Amniotic epithelial cell (primary cell): ENCODE measurements around the gene BORCS5.

Experiments
- DNase-seq: peaks from one replicate; pipeline ENCODE4 v3.0.0-alpha.2; 2010; ENCODE audit warnings: low read depth

Gene BORCS5

DNA sequence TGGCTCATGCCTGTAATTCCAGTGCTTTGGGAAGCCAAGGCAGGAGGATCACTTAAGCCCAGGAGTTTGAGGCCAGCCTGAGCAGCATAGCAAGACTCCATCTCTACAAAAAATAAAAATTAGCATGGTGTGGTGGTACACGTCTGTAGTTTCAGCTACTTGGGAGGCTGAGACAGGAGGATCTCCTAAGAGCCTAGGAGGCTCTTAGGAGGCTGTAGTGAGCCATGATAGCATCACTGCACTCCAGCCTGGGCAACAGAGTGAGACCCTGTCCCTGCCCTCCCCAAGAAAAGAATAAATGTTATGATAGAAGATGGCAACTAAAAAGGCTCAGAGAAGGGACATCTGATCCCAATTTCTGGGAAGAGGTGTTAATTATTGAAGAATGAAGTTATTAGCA is 3.6 kb upstream of the BORCS5 start:
- no peak for DNase-seq

DNA sequence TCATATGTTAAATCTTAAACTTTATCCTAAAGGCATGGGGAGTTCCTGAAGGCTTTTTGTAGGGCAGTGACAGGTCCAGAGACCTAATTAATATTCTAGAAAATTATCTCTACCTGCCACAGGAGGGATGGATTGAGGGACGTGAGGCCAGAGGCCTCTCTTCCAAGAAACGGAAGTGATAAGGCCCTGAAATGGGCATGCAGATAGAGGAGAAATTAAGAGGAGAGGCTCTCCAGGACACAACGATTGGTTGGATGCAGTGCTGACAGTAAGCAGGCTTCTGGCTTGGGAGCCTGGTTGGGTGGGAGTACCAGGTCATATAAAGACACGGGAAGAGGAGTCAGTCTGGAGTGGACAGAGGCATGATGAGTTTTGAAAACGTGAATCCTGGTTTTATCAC is 3.1 kb upstream of the BORCS5 start:
- no peak for DNase-seq

GRCh38 chr12:12356467-12356895 is 397 bp upstream of the BORCS5 start:
- DNase-seq = no peak

DNA sequence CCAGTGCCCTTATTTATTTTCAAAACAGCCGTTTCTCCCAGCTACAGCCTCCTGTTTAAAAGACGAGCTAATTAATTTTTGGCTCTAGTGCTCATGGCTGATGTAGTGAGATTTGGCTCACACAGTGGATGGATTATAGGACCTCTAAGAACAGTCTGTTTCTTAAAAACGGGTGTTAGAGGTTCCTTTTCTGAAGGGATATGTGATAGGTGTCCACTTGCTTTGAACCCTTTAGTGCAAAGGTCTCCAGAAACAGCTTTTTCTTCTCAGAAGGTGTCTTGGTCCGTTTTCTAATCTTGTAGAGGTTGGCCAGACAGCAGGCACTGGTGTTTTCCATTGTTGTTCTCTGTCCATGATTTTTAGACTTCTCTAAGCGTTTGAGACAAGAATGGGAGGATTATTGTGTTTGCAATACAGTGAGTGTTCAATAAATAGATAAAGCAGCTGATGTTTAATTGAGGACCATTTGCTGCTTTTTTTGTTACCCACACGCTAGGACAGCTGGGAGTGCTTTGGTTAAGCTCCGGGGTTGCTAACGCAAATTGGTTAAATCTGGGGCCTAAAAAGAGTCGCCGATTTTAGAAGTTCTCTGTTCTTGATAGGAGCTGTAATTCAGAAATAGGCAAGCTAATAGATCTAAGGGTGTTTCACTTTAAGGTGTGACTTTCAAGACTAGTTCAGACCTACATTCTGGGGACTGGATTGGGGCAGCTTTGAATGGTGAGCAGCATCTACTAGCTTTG is 1.0 kb downstream of the BORCS5 start:
- DNase-seq = no peak

DNA sequence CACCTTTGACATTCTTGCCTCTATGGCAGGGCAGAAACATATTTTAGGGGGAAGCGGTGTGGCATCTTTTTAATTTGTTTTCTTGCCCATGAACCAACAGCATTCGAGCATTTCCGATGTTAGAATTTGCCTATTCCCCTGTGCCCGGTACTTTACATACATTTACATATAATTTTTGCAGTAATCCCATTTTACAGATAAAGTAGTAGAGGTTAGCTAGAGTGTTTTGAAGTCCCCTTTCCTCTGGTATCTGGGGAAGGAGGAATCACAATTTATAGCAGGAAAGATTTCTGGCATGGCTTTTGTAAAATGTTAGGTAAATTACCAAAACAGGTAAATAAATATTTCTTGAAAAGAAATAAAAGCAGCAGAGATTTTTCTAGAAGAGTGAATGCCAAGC is 1.6 kb downstream of the BORCS5 start:
- no peak for DNase-seq

DNA sequence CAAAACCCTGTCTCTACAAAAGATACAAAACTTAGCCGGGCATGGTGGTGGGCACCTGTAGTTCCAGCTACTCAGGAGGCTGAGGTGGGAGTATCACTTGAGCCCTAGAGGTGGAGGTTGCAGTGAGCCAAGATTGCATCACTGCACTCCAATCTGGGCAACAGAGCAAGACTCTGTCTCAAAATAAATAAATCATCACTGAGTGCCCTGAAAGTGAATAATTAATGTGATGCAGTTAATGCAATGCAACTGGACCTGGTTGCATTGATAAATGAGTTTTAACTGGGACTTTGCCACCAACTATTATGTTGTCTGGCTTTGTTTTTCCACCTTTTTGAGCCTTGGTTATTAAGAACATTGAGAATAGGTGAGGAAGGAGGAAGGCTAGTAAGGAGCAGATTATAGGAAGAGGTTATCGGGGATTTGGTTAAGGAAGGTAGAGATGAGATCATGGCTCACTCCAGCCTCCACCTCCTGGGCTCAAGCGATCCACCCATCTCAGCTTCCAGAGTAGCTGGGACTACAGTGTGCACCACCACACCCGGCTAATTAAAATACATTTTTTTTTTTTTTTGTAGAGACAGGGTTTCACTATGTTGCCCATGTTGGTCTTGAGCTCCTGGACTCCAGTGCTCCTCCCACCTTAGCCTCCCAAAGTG is 8.0 kb downstream of the BORCS5 start:
- no peak for DNase-seq

DNA sequence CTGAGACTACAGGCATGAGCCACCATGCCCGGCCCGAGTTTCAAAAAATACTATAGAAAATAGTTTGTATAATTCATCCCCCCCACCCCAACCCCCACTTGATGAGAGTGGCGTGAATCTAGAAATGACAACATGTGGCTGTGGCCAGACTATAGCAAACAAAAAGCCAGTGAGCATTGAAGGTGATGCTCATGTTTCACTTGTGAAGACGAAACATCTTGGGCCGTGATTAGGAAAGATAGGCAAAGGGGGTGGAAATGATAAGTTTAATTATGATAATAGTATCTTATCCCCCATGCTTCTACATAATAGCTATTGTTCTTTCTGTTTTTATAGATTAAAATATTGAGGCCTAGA is 8.5 kb downstream of the BORCS5 start:
- no peak for DNase-seq

GRCh38 chr12:12365931-12366431 is 9.1 kb downstream of the BORCS5 start:
- DNase-seq = peak; percentile 18

GRCh38 chr12:12366701-12367481 is 10.0 kb downstream of the BORCS5 start:
- DNase-seq = no peak

GRCh38 chr12:12367482-12367998 is 10.7 kb downstream of the BORCS5 start:
- DNase-seq = no peak

- DNase-seq = no peak
Observed at GRCh38 chr12:12372946-12373722, 16.3 kb downstream of the BORCS5 start.

GRCh38 chr12:12376646-12377448 is 20.0 kb downstream of the BORCS5 start:
- DNase-seq = peak; percentile 83

DNA sequence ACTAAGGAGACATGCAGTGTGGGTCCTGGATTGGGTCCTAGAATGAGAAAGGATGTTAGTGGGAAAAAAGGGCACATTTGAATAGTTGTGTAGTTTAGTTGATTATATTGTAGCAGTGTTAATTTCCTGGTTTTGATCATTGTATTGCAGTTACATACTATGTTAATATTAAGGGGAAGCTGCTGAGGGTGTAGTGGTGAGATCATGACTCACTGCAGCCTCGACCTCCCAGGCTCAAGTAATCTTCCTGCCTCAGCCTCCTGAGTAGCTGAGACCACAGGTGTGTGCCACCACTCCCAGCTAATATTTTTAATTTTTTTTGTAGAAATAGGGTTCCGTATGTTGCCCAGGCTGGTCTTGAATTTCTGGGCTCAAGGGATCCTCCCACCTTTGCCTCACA is 21.7 kb downstream of the BORCS5 start:
- DNase-seq = no peak

DNA sequence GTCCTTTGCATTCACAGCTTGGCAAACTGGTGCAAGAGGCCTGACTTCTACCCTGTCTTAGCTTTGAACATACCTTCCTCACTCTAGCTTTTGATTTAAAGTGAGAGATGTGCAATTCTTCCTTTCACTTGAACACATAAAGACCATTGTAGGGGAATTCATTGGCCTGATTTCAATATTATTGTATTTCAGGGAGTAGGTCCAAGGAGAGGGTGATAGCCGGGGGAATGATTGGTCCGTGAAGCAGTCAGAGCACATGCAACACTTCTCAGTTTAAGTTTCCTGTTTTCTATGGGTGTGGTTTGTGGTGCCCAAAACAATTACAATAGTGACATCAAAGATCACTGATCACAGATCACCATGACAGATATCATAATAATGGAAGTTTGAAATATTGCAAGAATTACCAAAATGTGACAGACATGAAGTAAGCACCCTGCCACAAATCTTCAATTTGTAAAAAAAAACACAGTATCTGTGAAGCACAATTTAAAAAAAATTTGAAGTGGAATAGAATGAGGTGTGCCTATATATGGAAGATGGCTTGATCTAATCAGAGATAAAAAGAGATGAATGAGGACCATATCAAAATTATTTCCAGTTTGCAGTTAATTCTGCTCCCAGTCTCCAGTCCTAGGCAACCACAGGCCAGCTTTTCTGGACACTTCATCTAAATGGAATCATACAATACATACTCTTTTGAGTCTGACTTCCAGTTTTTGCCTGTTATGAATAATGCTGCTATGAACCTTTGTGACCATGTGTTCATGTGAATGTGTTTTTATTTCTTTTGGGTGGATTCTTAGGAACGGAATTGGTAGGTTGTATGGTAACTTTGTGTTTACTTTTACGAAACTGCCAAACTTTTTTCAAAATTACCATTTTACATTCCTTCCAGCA is 23.2 kb downstream of the BORCS5 start:
- DNase-seq = no peak

- no peak for DNase-seq
Observed at GRCh38 chr12:12380949-12381593, 24.2 kb downstream of the BORCS5 start.

DNA sequence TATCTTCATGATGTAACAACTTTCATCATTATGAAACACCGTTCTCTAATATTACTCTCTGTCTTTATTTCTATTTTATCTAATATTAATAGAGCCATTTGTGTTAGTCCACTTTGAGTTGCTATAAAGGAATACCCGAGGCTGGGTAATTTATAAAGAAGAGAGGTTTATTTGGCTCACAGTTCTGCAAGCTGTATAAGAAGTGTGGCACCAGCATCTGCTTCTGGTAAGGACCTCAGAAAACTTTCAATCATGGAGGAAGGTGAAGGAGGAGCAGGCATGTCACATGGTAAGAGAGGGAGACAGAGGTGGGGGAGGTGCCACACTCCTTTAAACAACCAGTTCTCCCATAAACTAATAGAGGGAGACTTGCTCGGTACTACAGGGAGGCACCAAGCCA is 25.1 kb downstream of the BORCS5 start:
- DNase-seq = no peak

DNA sequence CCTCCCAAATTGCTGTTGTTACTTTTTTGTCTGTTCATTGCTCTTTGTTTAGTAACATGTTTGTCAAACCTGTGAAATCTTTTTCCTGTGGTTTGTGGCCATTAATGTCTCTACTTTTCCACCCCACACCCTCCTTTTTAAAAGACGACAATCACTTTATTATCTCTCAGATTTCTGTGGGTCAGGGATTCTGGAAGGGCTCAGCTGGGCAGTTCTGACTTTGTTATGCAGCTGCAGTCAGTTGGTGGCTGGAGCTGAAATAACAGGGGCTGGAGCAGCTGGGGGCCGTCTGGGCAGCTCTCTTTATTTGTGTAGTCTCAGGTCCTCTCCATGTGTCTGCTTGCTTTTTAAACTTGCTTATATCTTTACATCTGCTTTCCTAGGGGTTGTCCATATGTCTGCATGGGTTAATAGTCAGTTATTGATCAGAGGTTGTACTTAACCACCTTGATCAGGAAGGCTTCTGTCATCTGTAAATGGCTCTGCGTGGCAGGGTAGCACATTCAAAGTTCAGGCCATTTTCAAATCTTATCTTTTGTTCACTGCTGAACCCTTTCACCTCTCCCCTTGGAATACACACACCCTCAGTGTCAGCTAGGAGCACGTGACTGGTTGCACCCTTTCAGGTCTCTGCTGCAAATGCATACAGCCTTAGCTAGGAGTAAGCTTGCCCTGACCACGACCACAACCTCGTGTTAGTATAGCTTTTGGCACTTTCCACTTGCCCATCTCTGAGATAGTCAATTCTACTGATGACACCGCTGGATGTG is 27.9 kb downstream of the BORCS5 start:
- DNase-seq = no peak

DNA sequence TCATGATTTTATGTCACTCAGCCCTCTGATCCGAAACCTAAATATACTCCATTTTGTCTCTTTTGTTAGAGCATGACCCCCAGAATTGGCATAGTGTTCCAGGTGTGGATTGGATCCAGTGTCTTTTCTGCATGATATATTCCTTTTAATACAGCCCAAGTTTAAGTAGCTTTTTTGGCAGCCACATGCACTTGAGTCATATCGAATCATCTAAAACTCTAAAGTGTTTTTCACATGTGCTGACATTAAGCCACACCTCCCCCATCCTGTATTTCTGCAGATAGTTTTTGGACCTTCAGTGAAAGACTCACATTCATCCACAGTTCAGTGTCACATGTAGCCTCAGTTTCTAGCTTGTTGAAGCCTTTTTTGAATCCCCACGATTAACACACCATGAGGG is 30.6 kb downstream of the BORCS5 start:
- peak; percentile 52 for DNase-seq

GRCh38 chr12:12392413-12392812 is 35.5 kb downstream of the BORCS5 start:
- DNase-seq = peak; percentile 69
